HG03571 (cell line): Measurements from ENCODE around the gene C11orf54.
A peak's percentile ranks its signal among the peaks of the same experiment; 100 is the strongest.
"Not testable (repeated sequence)": the region's sequence is repeated elsewhere in the genome, so short reads cannot be mapped to it uniquely, and the experiment has no call there.

Experiments
- ATAC-seq: cut with Tn5 transposase; IDR thresholded peaks from one replicate; pipeline ENCODE4 v1.9.1; 2021; ENCODE audit not compliant: unreplicated experiment

The C11orf54 gene

DNA sequence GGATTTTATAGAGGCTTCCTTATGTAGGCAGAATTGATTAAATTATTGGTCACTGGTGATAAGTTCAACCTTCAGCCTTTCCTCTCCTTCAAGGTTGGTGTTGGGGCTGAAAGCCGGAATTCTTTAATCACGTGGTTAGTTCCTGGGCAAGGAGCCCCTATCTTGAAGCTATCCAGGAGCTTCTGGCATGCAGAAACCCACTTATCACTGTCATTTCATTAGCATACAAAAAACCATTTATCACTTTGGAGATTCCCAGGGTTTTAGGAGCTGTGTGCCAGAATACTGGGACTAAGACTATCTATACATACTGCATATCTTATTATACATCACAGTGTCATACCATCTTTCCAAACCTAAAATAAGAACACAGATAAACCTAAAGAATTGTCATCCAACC is 24.1 kb downstream of the C11orf54 start:
- ATAC-seq: no peak

DNA sequence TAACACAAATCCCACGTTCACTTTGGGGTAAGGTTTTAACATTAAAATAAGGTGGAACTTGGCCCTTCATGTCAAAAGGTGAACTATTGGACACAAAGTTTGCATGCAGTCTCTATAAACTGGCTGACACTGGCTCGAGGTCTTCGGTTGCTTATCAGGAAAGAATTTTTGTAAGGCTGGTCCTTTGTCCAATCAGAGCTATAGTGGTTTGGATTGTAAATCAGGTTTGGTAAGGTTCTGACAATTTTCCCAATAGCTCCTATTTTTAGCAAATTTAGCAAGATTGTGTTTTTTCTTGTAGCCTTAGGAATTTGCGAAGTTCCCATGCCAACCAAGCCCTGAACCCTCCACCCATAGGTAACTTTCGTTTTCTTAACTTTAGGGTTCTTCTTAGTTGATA is 25.0 kb downstream of the C11orf54 start:
- ATAC-seq: no peak

DNA sequence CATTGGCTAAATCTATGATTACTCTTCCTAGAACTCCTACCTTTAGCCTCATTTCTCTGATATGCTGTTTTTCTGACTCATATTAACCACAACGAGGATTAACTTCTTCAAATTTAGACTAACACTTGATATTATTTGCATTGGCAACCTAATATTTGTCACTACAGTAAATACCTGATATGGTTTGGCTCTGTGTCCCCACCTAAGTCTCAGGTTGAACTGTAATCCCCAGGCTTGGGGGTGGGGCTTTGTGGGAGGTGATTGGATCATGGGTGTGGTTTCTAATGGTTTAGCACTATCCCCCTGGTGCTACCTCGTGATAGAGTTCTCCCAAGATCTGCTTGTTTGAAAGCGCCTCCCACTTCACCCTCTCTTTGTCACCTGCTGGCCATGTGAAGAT is 25.5 kb downstream of the C11orf54 start:
- no peak for ATAC-seq

DNA sequence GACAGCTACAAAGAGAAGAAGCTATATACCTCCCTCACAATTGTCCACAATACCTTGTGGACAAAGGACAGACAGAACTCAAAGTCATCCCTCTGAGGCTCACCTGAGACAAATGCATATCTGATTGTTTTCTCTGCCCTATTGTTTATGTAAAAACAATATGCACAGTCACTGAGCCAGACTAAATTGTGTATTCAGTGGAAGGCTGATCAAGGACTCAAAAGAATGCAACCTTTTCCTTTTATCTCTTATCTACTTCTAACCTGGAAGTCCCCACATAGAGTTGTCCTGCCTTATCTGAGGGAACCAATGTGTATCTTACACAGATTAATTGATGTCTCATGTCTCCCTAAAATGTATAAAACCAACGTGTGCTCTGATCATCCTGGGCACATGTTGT is 28.7 kb downstream of the C11orf54 start:
- no peak for ATAC-seq

DNA sequence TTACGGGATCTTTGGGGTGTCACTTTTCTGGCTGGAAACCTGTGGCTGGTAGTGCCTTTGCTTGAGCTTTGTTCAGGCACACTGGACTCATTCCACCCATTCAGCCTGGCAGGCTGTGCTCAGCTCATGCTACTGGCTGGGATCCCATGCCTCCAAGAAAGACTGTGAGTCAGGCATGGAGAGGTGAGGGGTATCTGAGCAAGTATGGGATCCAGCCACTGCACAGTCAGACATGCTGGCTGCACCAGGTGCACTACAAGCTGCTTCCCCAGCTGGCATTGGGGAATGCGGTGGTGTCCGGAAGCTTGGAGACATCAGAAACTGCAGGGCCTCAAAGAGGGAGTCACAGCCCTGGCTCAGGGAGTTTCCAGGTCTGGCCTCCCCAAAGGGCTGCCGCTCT is 30.7 kb downstream of the C11orf54 start:
- no peak for ATAC-seq

DNA sequence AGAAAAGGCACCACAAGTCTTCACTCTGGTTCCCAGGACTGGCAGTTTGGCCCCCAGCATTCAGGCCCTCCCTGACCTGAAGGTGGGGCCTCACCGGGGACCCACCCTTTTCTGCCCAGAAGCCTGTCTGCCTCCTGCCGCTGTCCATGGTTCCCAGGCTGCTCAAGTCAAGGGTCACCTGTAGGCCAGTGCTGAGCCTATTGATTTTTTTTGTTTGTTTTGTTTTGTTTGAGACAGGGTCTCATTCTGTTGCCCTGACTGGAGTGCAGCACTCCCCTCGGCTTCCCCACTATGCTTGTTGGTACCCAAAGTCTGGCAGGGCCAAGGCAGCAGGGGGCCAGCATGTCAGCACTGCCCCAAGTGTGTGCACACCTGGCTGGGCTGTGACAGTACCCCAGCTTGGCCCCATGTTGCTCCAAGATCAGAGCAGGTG is 31.6 kb downstream of the C11orf54 start:
- ATAC-seq: no peak

DNA sequence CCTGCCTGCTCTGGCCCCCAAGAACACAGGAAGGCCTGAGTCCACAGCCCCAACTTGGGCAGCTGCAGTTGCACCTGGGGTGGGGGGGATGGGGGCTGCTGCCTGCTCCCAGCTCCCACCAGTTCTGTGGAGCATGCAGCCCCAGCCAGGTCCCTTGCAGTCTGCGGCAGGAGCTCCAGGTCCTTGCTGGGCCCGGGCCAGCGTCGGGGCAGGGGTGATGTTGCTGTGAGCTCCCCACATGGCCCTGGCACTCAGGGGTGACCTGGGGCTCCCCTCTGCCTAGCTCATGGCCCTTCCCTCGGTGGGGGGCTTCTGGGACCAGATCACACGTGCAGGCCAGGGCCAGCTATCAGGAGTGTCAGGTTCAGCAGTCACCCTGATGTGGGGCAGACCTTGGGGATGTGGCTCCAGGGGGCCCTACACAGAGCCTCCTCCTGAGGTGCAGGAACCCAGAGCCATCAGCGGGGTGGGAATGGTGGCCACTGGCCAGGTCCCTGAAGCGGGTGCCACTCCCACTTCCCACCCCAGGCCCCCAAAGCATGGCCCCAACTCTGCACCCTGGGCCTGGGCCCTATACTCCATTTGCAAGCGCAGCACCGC is 32.2 kb downstream of the C11orf54 start:
- no peak for ATAC-seq

DNA sequence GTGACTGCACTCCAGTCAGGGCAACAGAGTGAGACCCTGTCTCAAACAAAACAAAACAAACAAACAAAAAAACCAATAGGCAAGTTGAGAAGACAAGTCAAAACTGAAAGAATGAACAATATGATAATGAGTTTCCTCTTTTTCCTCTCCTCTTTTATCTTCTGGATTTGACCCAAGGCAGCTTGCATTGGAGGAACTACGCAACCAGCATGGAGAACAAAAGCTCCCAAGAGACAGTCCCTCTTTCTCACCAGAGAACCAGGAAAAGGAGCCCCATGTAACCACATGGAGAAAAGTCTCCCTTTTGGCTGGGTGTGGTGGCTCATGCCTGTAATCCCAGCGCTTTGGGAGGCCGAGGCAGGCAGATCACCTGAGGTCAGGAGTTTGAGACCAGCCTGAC is 33.1 kb downstream of the C11orf54 start:
- not testable (repeated sequence) for ATAC-seq

DNA sequence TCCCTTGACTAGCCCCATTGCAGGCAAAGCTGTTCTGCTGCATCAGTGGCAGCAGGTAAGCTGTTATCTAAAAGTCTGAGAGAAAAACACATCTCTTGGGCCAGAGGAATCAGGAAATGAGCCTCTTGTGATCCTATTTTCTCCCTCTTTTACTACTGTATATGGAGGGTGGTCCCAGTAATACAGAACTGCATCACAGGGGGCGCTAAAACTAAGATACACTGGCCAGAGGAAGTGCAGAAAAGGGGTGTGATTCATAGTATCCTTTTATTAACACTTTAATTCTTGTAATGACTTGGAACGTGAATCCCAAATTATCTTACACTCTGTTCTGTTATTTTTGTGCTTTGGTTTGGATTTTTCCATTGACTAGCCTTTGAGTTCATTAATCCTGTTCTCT is 33.8 kb downstream of the C11orf54 start:
- ATAC-seq: no peak

DNA sequence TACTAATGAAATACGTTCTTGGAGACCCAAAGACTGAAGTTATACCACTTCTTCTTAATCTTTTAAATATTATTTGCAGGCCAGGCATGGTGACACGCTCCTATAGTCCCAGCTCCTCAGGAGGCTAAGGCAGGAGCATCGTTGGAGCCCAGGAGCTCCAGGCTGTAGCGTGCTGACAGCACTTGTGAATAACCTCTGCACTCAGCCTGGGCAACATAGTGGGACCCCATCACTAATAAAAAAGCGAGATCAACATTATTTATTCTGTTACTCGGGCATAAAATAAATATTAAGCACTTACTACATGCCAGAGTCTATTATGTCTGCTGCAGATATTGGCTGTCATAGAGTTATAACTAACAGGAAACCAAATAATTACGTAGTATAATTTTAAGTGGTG is 41.9 kb downstream of the C11orf54 start:
- no peak for ATAC-seq

DNA sequence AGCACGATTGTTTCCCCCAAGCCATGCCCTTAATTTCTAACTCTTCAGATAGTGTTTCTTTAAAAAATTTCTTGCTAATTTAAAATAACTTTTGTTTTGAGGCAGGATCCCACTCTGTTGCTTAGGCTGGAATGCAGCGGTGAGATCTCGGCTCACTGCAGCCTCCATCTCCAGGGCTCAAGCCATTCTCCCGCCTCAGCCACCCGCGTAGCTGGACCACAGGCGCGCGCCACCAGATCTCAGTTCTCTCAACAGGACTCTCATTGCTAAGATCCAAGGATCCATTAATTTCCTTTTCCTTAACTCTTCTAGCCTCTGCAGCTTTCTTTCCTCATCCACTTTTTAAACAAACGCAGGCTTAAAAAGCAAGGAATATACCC is 42.3 kb downstream of the C11orf54 start:
- peak; percentile 42 for ATAC-seq

DNA sequence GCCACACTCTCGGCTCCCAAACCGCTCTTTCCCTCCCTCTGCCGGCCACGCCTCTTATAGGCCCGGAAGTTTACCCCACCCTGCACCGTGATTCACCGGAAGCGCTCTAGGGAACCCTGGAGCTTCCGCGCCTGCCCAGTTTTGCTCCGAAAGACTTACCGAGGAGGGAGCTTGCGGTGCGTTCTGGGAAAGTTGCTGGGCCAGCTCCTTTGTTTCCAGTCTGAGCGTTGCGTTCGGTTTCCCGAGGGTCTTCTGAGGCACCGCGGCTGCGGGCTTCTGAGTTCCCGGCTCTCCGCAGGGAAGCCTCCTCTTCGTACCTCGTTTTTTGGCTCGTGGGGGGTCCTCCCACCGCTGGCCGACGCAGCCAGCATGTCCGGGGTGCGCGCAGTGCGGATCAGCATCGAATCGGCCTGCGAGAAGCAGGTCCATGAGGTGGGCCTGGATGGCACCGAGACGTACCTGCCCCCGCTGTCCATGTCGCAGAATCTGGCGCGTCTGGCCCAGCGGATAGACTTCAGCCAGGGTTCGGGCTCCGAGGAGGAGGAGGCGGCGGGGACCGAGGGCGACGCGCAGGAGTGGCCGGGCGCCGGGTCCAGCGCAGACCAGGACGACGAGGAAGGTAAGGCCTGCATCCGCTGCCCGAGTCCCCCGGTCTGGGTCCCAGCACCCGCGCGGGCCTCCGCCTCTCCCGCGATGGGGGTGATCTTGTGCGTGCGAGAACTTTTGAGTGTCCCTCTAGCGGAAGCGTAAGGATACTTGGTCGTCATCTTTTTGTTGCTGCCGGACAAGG is 42.9 kb downstream of the C11orf54 start, which contains the start of gene MED17:
Gene MED17 (plus strand): TSS at position 138 of the 790 bp plus-strand sequence. CDS start 232 bp downstream, at position 370.
- ATAC-seq: peak; percentile 97

DNA sequence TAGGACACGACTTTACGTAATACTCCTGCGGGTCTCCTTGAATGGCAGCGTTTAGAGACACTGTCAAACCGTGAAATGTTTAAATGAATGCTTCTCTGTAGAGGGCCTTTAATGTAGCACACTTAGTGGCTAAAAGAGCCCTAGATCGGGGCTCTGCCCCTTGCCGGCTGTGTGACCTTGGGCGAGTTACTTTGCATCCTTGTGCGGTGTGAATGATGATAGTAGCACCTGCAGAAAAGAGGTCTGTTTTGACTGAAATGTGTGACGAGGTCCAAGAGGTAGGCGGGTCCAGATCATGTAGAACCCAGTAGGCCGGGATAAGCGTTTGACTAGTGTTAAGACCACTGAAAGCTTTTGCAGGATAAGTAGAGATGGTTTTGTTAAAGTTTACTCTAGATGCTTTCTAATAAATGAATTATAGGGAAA is 43.5 kb downstream of the C11orf54 start:
- ATAC-seq: peak; percentile 24

DNA sequence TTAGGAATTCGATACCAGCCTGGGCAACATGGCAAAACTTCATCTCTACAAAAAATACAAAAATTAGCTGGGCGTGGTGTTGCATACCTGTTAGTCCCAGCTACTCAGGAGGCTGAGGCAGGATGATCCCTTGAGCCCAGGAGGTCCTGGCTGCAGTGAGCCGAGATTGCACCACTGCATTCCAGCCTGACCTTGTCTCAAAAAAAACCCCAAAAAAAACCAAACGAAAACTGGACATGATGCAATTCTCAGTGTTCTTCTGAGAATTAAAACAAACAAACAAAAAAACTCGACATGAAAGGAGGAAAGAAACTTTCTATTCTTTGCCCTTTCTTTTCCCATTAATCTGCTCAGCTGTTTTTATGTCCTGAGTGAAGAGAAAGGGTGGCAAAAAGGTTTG is 50.0 kb downstream of the C11orf54 start:
- no peak for ATAC-seq

DNA sequence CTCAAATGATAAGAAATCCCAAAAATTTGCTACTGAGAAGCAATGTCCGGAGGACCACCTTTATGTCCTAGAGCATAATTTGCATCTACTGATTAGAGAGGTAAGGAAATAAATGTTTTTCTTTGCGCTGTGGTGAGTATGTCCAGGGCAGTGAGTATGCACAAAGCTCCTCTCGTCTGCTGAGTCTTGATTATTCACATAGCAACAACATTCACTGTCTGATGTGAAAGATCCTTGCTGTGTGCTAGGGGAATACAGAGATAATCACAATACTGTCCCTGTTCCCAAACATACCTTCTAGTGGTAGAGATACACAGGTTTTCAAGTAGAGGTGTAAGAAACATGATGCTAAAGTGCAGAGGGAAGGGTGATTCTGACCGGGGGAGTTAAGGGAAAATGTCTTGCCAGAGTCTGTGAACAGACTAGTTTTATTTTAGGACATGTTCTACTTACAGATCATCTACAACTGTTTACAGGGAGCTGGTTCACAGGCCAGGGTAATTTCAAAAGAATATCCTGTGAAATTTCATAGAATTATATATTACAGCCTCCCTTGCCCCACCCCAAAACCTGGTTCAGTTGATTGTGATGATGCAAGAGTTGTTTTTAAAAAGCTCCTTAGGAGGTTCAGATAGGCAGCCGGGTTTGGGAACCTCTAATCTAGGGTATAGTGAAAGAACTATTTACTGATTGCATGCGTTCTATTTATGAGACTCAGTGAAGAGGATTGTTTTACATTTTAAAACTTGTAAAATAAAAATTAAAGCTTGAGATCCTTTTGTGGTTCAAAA is 55.2 kb downstream of the C11orf54 start:
- no peak for ATAC-seq

DNA sequence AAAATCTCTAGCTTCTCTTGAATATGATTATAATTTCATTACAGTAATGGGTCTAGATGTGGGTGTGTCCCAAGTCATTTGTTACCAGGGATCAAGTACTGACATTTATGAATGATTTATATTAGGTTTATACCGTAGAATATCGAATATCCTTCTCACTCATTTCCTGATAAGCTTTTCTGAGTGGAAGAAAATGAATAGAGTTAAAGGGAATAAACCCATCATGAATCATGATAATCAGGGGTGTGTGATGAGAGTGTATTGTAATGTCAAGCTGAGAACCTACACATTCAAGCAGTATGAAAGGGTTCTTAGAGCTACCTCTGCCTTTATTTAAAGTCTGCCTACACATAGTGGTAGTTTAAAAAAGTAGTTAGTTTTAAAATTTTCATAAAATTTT is 59.9 kb downstream of the C11orf54 start:
- ATAC-seq: no peak

DNA sequence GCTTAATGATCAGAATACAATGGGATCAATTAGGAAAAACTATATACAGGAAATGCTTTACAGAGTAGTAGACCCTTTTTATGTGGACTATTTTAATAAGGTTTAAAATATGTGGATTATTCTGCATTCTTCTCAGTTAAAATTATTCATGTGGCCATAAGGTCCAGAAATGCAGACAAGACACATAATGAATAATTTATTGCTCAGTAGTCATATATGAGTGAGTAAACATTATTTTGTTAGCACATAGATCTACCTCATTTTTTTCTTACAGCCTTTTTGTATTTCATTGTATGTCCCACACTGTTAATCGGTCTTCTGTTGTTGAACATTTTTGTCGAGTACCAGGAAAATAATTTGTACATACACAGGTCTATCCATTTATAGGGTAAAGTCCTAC is 63.4 kb downstream of the C11orf54 start:
- ATAC-seq: no peak

DNA sequence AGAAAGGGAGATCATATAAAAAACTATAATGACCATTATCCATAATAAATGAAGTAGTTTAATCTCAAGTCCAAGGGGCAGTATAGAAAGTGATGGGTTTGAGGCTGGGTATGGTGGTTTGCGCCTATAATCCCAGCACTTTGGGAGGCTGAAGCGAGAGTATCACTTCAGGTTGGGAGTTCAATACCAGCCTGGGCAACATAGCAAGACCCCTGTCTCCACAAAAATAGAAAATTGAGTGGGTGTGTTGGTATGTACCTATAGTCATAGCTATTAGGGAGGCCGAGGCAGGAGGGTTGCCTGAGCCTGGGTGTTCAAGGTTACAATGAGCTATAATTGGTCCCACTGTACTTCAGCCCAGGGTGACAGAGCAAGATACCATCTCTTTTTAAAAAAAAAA is 66.5 kb downstream of the C11orf54 start:
- ATAC-seq: no peak

DNA sequence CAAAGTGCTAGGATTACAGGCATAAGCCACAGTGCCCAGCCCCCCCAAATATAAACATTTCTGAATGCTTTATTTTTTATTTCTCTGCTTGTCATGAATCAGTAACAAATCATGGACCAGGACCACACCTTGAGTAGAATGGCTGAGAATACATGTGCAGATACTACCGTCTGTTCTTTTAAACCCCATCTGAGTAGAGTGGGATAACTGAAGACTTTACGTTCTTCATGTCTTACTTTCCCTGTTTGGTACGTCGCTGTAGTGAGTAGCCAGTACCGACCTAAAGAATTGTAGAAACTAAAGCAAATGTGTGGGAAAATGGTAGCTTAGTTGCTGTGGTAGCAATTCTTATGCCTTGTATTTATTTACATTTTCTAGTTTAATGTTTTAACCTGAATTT is 72.5 kb downstream of the C11orf54 start:
- ATAC-seq: no peak
